Caco-2 (cell line): ENCODE measurements around the gene DNAH7. TPM values are rescaled to one million over a fixed set of nuclear protein-coding genes. Genes with fewer than 3 reads are reported as not detected.

Source experiments
- BruUV-seq: library from RNA; stranded (reverse); fragments of 400-500 nt; replicated peaks from 2 replicates; lab custom pipeline; 2021; lab: Mats Ljungman, UMichigan
- CTCF ChIA-PET: fragments of 300-600 bp; sonication (Branson Sonifier 250); formaldehyde crosslinking; loops from one replicate; lab custom pipeline; 2022; ENCODE audit warnings: antibody characterized with exemption; lab: Charles Lee
- POLR2A ChIA-PET: fragments of 300-600 bp; sonication (Branson Sonifier 250); formaldehyde crosslinking; loops from one replicate; lab custom pipeline; 2022; ENCODE audit warnings: antibody characterized with exemption; lab: Charles Lee
- DNase-seq, 2 experiments: peaks; one replicate each; pipeline versions ENCODE4 v3.0.0 to v3.0.0-alpha.2; 2020 to 2022
- H3K27me3 ChIP-seq: replicated peaks from 2 replicates; pipeline ENCODE4 v1.6.0; 2011; ENCODE audit warnings: low read length; ENCODE audit not compliant: control insufficient read depth, insufficient read depth
- H3K36me3 ChIP-seq: 2 replicates; pipeline ENCODE4 v1.5.1; 2011; ENCODE audit warnings: low read length; ENCODE audit not compliant: control insufficient read depth, insufficient read depth
- H3K4me1 ChIP-seq: fragments of 250-450 bp; sonication (Bioruptor Pico); 2 replicates; pipeline ENCODE4 v1.5.1; 2020; ENCODE audit warnings: mild to moderate bottlenecking
- H3K4me3 ChIP-seq: 2 replicates; pipeline ENCODE4 v1.5.1; 2011; ENCODE audit warnings: low read depth, mild to moderate bottlenecking, control low read depth, low read length
- H3K9me3 ChIP-seq: fragments of 250-450 bp; sonication (Bioruptor Pico); 2 replicates; pipeline ENCODE4 v1.5.1; 2020; ENCODE audit warnings: mild to moderate bottlenecking, moderate library complexity
- H3K27ac Mint-ChIP-seq: one replicate; pipeline ENCODE4 v1.8.0; 2022; ENCODE audit warnings: mixed read lengths; ENCODE audit not compliant: unreplicated experiment
- H3K27me3 Mint-ChIP-seq: one replicate; pipeline ENCODE4 v1.8.0; 2022; ENCODE audit warnings: mixed read lengths; ENCODE audit not compliant: insufficient read depth, unreplicated experiment
- H3K36me3 Mint-ChIP-seq: one replicate; pipeline ENCODE4 v1.8.0; 2022; ENCODE audit warnings: mild to moderate bottlenecking, mixed read lengths; ENCODE audit not compliant: insufficient read depth, unreplicated experiment
- H3K4me1 Mint-ChIP-seq: one replicate; pipeline ENCODE4 v1.8.0; 2022; ENCODE audit warnings: low read depth, mixed read lengths; ENCODE audit not compliant: unreplicated experiment
- H3K4me3 Mint-ChIP-seq: one replicate; pipeline ENCODE4 v1.8.0; 2022; ENCODE audit warnings: mild to moderate bottlenecking, moderate library complexity, mixed read lengths; ENCODE audit not compliant: unreplicated experiment
- H3K9me3 Mint-ChIP-seq: one replicate; pipeline ENCODE4 v1.8.0; 2022; ENCODE audit warnings: mixed read lengths; ENCODE audit not compliant: unreplicated experiment
- CTCF ChIP-seq, 2 experiments: fragments of 200-600 bp in 1 of 2; IDR thresholded peaks; 1 replicate in 1 of 2; 2 replicates in 1 of 2; pipeline versions ENCODE4 v1.5.1 to v1.8.0; 2011 to 2022; ENCODE audit warnings: antibody characterized with exemption in 1 of 2, control low read depth in 1 of 2, inconsistent platforms in 1 of 2, low read depth in 1 of 2, low read length in 1 of 2, mild to moderate bottlenecking in 1 of 2, moderate library complexity in 1 of 2; ENCODE audit not compliant: insufficient read depth in 1 of 2, severe bottlenecking in 1 of 2, unreplicated experiment in 1 of 2
- intact Hi-C: fragments of 100-400 bp; cut with micrococcal nuclease; formaldehyde crosslinking; loops from one replicate; pipeline ENCODE4 v1.10.0; 2022; ENCODE audit not compliant: unreplicated experiment
- total RNA-seq: library from RNA; stranded (reverse); gene quantifications from 2 replicates; pipeline ENCODE4 v1.2.3, GENCODE V29; 2022

DNAH7 gene
- total RNA-seq, 1 experiment from 2014 or later, result 0.16 TPM

- no peak for TF ChIP-seq CTCF (IDR thresholded peaks at IDR 0.05; ENCODE audit: insufficient read depth in 1 of 2, low read depth in 1 of 2, low read length in 1 of 2, severe bottlenecking in 1 of 2, unreplicated experiment in 1 of 2)
- Mint-ChIP-seq H3K27me3 (no peaks in the 10 kb centered on the region), H3K9me3 (no peaks in the 10 kb centered on the region), H3K36me3 (no peaks in the 10 kb centered on the region), H3K27ac (no peak overlapping the region), H3K4me1 (peaks cover 11% of the 10 kb centered on the region), H3K4me3 (no peak overlapping the region)
- Histone ChIP-seq H3K4me1 (no peaks in the 10 kb centered on the region), H3K9me3 (no peaks in the 10 kb centered on the region), H3K27me3 (no peaks in the 10 kb centered on the region), H3K4me3 (no peak overlapping the region), H3K36me3 (no peaks in the 10 kb centered on the region)
- DNase-seq, result no peak
- ChIA-PET CTCF (no interaction called here), POLR2A (no interaction called here)
- BruUV-seq, result no TSS peak
- intact Hi-C loops, result no loop called here
These were observed 249.4 kb downstream of the DNAH7 start for GRCh38 chr2:195819276-195819675.

- Histone ChIP-seq H3K27me3 (no peaks in the 10 kb centered on the region), H3K4me1 (no peaks in the 10 kb centered on the region), H3K36me3 (no peaks in the 10 kb centered on the region), H3K4me3 (no peak overlapping the region), H3K9me3 (no peaks in the 10 kb centered on the region)
- no peaks in the 10 kb centered on the region for H3K36me3 Mint-ChIP-seq
- ChIA-PET POLR2A (no interaction called here), CTCF (no interaction called here)
- no peak for TF ChIP-seq CTCF (IDR thresholded peaks at IDR 0.05; ENCODE audit: insufficient read depth in 1 of 2, low read depth in 1 of 2, low read length in 1 of 2, severe bottlenecking in 1 of 2, unreplicated experiment in 1 of 2)
- no peaks in the 10 kb centered on the region for H3K9me3 Mint-ChIP-seq
- BruUV-seq, result no TSS peak
- no peak overlapping the region for H3K4me3 Mint-ChIP-seq
- no peaks in the 10 kb centered on the region for H3K27me3 Mint-ChIP-seq
- no peak for DNase-seq
- H3K27ac Mint-ChIP-seq, result no peak overlapping the region
- peaks cover 11% of the 10 kb centered on the region for H3K4me1 Mint-ChIP-seq
- intact Hi-C loops, result no loop called here
These were observed 250.1 kb downstream of the DNAH7 start for GRCh38 chr2:195818526-195818925.

- no peak for TF ChIP-seq CTCF (IDR thresholded peaks at IDR 0.05; ENCODE audit: insufficient read depth in 1 of 2, low read depth in 1 of 2, low read length in 1 of 2, severe bottlenecking in 1 of 2, unreplicated experiment in 1 of 2)
- H3K27me3 Mint-ChIP-seq, result no peaks in the 10 kb centered on the region
- Histone ChIP-seq H3K36me3 (no peaks in the 10 kb centered on the region), H3K4me1 (no peaks in the 10 kb centered on the region), H3K4me3 (no peak overlapping the region), H3K9me3 (no peaks in the 10 kb centered on the region), H3K27me3 (no peaks in the 10 kb centered on the region)
- H3K4me3 Mint-ChIP-seq, result no peak overlapping the region
- DNase-seq, result no peak
- POLR2A ChIA-PET, result no interaction called here
- no peaks in the 10 kb centered on the region for H3K9me3 Mint-ChIP-seq
- BruUV-seq, result no TSS peak
- intact Hi-C loops, result no loop called here
- no peaks in the 10 kb centered on the region for H3K36me3 Mint-ChIP-seq
- H3K4me1 Mint-ChIP-seq, result peaks cover 11% of the 10 kb centered on the region
- no peak overlapping the region for H3K27ac Mint-ChIP-seq
- CTCF ChIA-PET, result no interaction called here
These were observed 250.5 kb downstream of the DNAH7 start for GRCh38 chr2:195818106-195818505.
